SKM-1 treated with dmso at 0.1 percent for 144 hours (cell line): Measurements from ENCODE around the gene NF2.
A peak's percentile ranks its signal among the peaks of the same experiment; 100 is the strongest.

ENCODE experiments used
- DNase-seq: peaks from one replicate; lab custom pipeline; 2025; ENCODE audit not compliant: unreplicated experiment; lab: John Stamatoyannopoulos, UW

Gene NF2

GRCh38 chr22:29663180-29663821 is 59.9 kb downstream of the NF2 start:
- no peak for DNase-seq

- DNase-seq, result no peak
Measured at GRCh38 chr22:29665486-29665885, 62.1 kb downstream of the NF2 start.

GRCh38 chr22:29668673-29669072 is 65.2 kb downstream of the NF2 start:
- DNase-seq, result no peak

GRCh38 chr22:29670626-29671025 is 67.2 kb downstream of the NF2 start:
- no peak for DNase-seq

GRCh38 chr22:29673361-29674066 is 70.1 kb downstream of the NF2 start:
- no peak for DNase-seq

- no peak for DNase-seq
Measured at GRCh38 chr22:29674121-29674520, 70.7 kb downstream of the NF2 start.

GRCh38 chr22:29679316-29679715 is 75.9 kb downstream of the NF2 start:
- DNase-seq, result no peak

- DNase-seq, result no peak
Measured at GRCh38 chr22:29683536-29683935, 80.1 kb downstream of the NF2 start.

GRCh38 chr22:29684244-29684643 is 80.8 kb downstream of the NF2 start:
- DNase-seq, result no peak

GRCh38 chr22:29689206-29689879 is 85.9 kb downstream of the NF2 start:
- DNase-seq, result no peak

- DNase-seq, result peak; percentile 20
Measured at GRCh38 chr22:29689880-29690213, 86.4 kb downstream of the NF2 start.

- DNase-seq, result no peak
Measured at GRCh38 chr22:29690476-29690875, 87.0 kb downstream of the NF2 start.

GRCh38 chr22:29691636-29692326 is 88.3 kb downstream of the NF2 start:
- DNase-seq, result no peak

- no peak for DNase-seq
Measured at GRCh38 chr22:29692327-29692640, 88.9 kb downstream of the NF2 start.

GRCh38 chr22:29693161-29693560 is 89.7 kb downstream of the NF2 start:
- DNase-seq, result no peak

- DNase-seq, result no peak
Measured at GRCh38 chr22:29693671-29694070, 90.2 kb downstream of the NF2 start.

- DNase-seq, result no peak
Measured at GRCh38 chr22:29695129-29695926, 91.9 kb downstream of the NF2 start.

- DNase-seq, result no peak
Measured at GRCh38 chr22:29697853-29698598, 94.6 kb downstream of the NF2 start.

- DNase-seq, result no peak
Measured at GRCh38 chr22:29700206-29700899, 96.9 kb downstream of the NF2 start.

GRCh38 chr22:29700900-29701154 is 97.4 kb downstream of the NF2 start:
- no peak for DNase-seq
